GM12878 (cell line): ENCODE measurements around the gene ANKRD33. TPM values are rescaled to one million over a fixed set of nuclear protein-coding genes. Genes with fewer than 3 reads are reported as not detected.

Source experiments
- ATAC-seq: fragments of 200-7000 bp; cut with Tn5 transposase; 3 replicates; pipeline ENCODE4 v1.9.1; 2020; ENCODE audit warnings: mild to moderate bottlenecking, moderate library complexity
- BruUV-seq: library from RNA; stranded (reverse); fragments of 400-500 nt; replicated peaks from 2 replicates; lab custom pipeline; 2021; lab: Mats Ljungman, UMichigan
- CTCF ChIA-PET: fragments of 300-600 bp; sonication (Branson Sonifier 250); formaldehyde crosslinking; extraction: SDS; loops from one replicate; lab custom pipeline; 2021; ENCODE audit warnings: inconsistent platforms; lab: Yijun Ruan, JAX
- POLR2A ChIA-PET: fragments of 350-600 bp; formaldehyde crosslinking; extraction: SDS; loops from one replicate; lab custom pipeline; 2021; ENCODE audit warnings: inconsistent platforms; lab: Charles Lee
- RAD21 ChIA-PET: fragments of 300-600 bp; sonication (Branson Sonifier 250); formaldehyde crosslinking; loops from one replicate; lab custom pipeline; 2023; ENCODE audit warnings: antibody characterized with exemption; ENCODE audit not compliant: unreplicated experiment; lab: Charles Lee
- SMC1A ChIA-PET: fragments of 300-600 bp; sonication (Branson Sonifier 250); formaldehyde crosslinking; loops from one replicate; lab custom pipeline; 2023; ENCODE audit not compliant: unreplicated experiment, uncharacterized antibody; lab: Charles Lee
- DNase-seq: peaks from one replicate; pipeline ENCODE4 v3.0.0-alpha.2; 2011; ENCODE audit warnings: low read depth, low spot score
- FAIRE-seq: peaks from 3 replicates; lab custom pipeline; 2011; peaks lifted over from hg19 to GRCh38; lab: Jason Lieb, UNC
- H2AFZ ChIP-seq: 2 replicates; pipeline ENCODE4 v1.6.0; 2011; ENCODE audit warnings: low read depth, low read length, control low read depth; ENCODE audit not compliant: control insufficient read depth
- H3K27ac ChIP-seq: 2 replicates; pipeline ENCODE4 v1.5.1; 2011; ENCODE audit warnings: control low read depth; ENCODE audit not compliant: control insufficient read depth, insufficient read depth
- H3K27me3 ChIP-seq, 2 experiments: replicated peaks in 1 of 2; 2 replicates each; pipeline versions ENCODE4 v1.6.0 to v1.6.1; 2011; ENCODE audit warnings: low read length in 1 of 2; ENCODE audit not compliant: control insufficient read depth in 2 of 2, insufficient read depth in 2 of 2
- H3K36me3 ChIP-seq, 2 experiments: 2 replicates each; pipeline ENCODE4 v1.5.1; 2011; ENCODE audit warnings: low read length in 1 of 2; ENCODE audit not compliant: control insufficient read depth in 2 of 2, insufficient read depth in 2 of 2
- H3K4me1 ChIP-seq: 2 replicates; pipeline ENCODE4 v1.6.1; 2011; ENCODE audit warnings: mild to moderate bottlenecking, low read length, moderate library complexity, mixed read lengths; ENCODE audit not compliant: control insufficient read depth, insufficient read depth
- H3K4me2 ChIP-seq: 2 replicates; pipeline ENCODE4 v1.6.0; 2011; ENCODE audit warnings: control low read depth; ENCODE audit not compliant: control insufficient read depth, insufficient read depth
- H3K4me3 ChIP-seq: fragments of 200-600 bp; sonication (generic); 2 replicates; pipeline ENCODE4 v1.5.1; 2016
- H3K79me2 ChIP-seq: 2 replicates; pipeline ENCODE4 v1.6.0; 2011; ENCODE audit warnings: low read length; ENCODE audit not compliant: control insufficient read depth, insufficient read depth
- H3K9ac ChIP-seq: 2 replicates; pipeline ENCODE4 v1.8.0; 2011; ENCODE audit warnings: low read length, control low read depth, mixed read lengths; ENCODE audit not compliant: control insufficient read depth, insufficient read depth
- H3K9me3 ChIP-seq: replicated peaks from 3 replicates; pipeline ENCODE4 v1.5.1; 2011; ENCODE audit warnings: mild to moderate bottlenecking, low read length; ENCODE audit not compliant: control insufficient read depth, insufficient read depth
- H4K20me1 ChIP-seq: 2 replicates; pipeline ENCODE4 v1.6.0; 2011; ENCODE audit not compliant: control insufficient read depth, insufficient read depth
- CHD4 ChIP-seq: fragments of 200-600 bp; sonication (generic); IDR thresholded peaks from 2 replicates; pipeline ENCODE4 v1.6.1; 2016; ENCODE audit warnings: mild to moderate bottlenecking
- E4F1 ChIP-seq: fragments of 450-650 bp; IDR thresholded peaks from 2 replicates; pipeline ENCODE4 v1.6.1; 2018; ENCODE audit warnings: borderline replicate concordance, mild to moderate bottlenecking; ENCODE audit not compliant: partially characterized antibody
- EED ChIP-seq: sonication (generic); IDR thresholded peaks from 2 replicates; pipeline ENCODE4 v1.6.1; 2016; ENCODE audit warnings: antibody characterized with exemption, low read depth
- EGR1 ChIP-seq, 2 experiments: IDR thresholded peaks; 1 replicate in 1 of 2; 2 replicates in 1 of 2; pipeline ENCODE4 v1.6.1; 2011 to 2012; ENCODE audit warnings: low read depth in 2 of 2, low read length in 2 of 2, borderline replicate concordance in 1 of 2, mild to moderate bottlenecking in 1 of 2, moderate library complexity in 1 of 2
- GATAD2B ChIP-seq: fragments of 450-650 bp; conservative IDR thresholded peaks from 2 replicates; pipeline ENCODE4 v1.6.1; 2017; ENCODE audit warnings: low read depth, mild to moderate bottlenecking, moderate library complexity
- HDAC2 ChIP-seq: fragments of 200-600 bp; sonication (generic); IDR thresholded peaks from 2 replicates; pipeline ENCODE4 v1.6.1; 2017
- HDGF ChIP-seq: fragments of 450-650 bp; IDR thresholded peaks from 2 replicates; pipeline ENCODE4 v1.6.1; 2016; ENCODE audit warnings: antibody characterized with exemption
- IRF4 ChIP-seq: IDR thresholded peaks from 2 replicates; pipeline ENCODE4 v1.6.1; 2011; ENCODE audit warnings: low read depth, low read length
- IRF5 ChIP-seq: fragments of 450-650 bp; IDR thresholded peaks from 2 replicates; pipeline ENCODE4 v1.6.1; 2017; ENCODE audit warnings: borderline replicate concordance
- JUNB ChIP-seq: IDR thresholded peaks from 2 replicates; pipeline ENCODE4 v1.6.1; 2016; ENCODE audit warnings: antibody characterized with exemption, mild to moderate bottlenecking
- KAT2A ChIP-seq: conservative IDR thresholded peaks from 2 replicates; pipeline ENCODE4 v1.6.1; 2011; ENCODE audit warnings: low read depth, low read length; ENCODE audit not compliant: control insufficient read depth
- MAX ChIP-seq: IDR thresholded peaks from 2 replicates; pipeline ENCODE4 v1.6.1; 2012; ENCODE audit warnings: low read depth, low read length, improper control_type of control experiment
- MTA3 ChIP-seq: IDR thresholded peaks from 2 replicates; pipeline ENCODE4 v1.6.1; 2012; ENCODE audit warnings: low read length, inconsistent platforms, borderline replicate concordance
- SIN3A ChIP-seq: IDR thresholded peaks from 2 replicates; pipeline ENCODE4 v1.6.1; 2012; ENCODE audit warnings: low read depth, low read length, improper control_type of control experiment
- SMC3 ChIP-seq: IDR thresholded peaks from 2 replicates; pipeline ENCODE4 v1.6.1; 2011; ENCODE audit warnings: low read length, improper control_type of control experiment, borderline replicate concordance
- YBX1 ChIP-seq: fragments of 450-650 bp; IDR thresholded peaks from 2 replicates; pipeline ENCODE4 v1.6.1; 2016; ENCODE audit warnings: antibody characterized with exemption
- ZBTB11 ChIP-seq: fragments of 450-650 bp; formaldehyde crosslinking; IDR thresholded peaks from 2 replicates; pipeline ENCODE4 v1.5.0; 2022; ENCODE audit warnings: mild to moderate bottlenecking, missing genetic modification characterization
- ZNF274 ChIP-seq: IDR thresholded peaks from one replicate; pipeline ENCODE4 v1.8.0; 2011; ENCODE audit not compliant: insufficient read length, insufficient read depth
- WGBS: methylation state at CpG from one replicate; pipeline ENCODE4 v1.1.6; 2016; ENCODE audit warnings: low lambda C conversion rate; ENCODE audit not compliant: insufficient replicate concordance, insufficient coverage; ENCODE audit errors: missing lambda C conversion rate; 5-methylcytosine and 5-hydroxymethylcytosine counted together
- in situ Hi-C: fragments of 300-500 bp; cut with MboI; formaldehyde crosslinking; loops from 9 replicates; pipeline ENCODE4 v1.14.3; 2018; ENCODE audit warnings: mixed read lengths
- intact Hi-C: fragments of 100-400 bp; cut with micrococcal nuclease; formaldehyde crosslinking; loops from one replicate; pipeline ENCODE4 v1.14.2; 2022; ENCODE audit not compliant: unreplicated experiment
- polyA plus RNA-seq, 11 experiments: library from polyadenylated mRNA; depleted of rRNA in 4 of 11; unstranded in 6 of 11; stranded (reverse) in 5 of 11; fragments of >200 nt; fragmentation: Nextera tagmentation in 4 of 11; fragmentation: Illumina TruSeq in 1 of 11; extraction: Ambion mirVana in 4 of 11; extraction: Trizol in 1 of 11; gene quantifications; 1 replicate in 1 of 11; 2 replicates in 10 of 11; pipeline versions ENCODE4 v1.2.1 to v1.2.3, GENCODE V29; 2011 to 2016; ENCODE audit warnings: inconsistent platforms in 2 of 11, missing spikeins in 2 of 11, low read depth in 1 of 11
- total RNA-seq, 4 experiments: library from RNA; depleted of rRNA in 3 of 4; stranded (reverse); fragments of >200 nt in 3 of 4; fragmentation: Illumina TruSeq in 1 of 4; extraction: Trizol in 1 of 4; gene quantifications; 2 replicates each; pipeline versions ENCODE4 v1.2.1 to v1.2.3, GENCODE V29; 2013 to 2021

Gene ANKRD33
- total and polyA plus RNA-seq, 10 of the 15 experiments (the other 5 are each of a cell fraction or from before 2014, with no cell fraction given) = not detected

GRCh38 chr12:51844854-51845253, 43.0 kb upstream of the ANKRD33 start:
- Histone ChIP-seq H3K36me3 (no peaks in the 10 kb centered on the region), H3K9ac (no peak overlapping the region), H3K4me3 (no peak overlapping the region), H3K4me2 (no peak overlapping the region), H3K4me1 (no peaks in the 10 kb centered on the region), H3K79me2 (no peaks in the 10 kb centered on the region), H3K9me3 (no peaks in the 10 kb centered on the region), H3K27ac (no peak overlapping the region), H3K27me3 (peaks cover 2 to 13% of the 10 kb centered on the region in 2 experiments; a peak in 2 of 4 replicates), H2AFZ (no peak overlapping the region), H4K20me1 (no peaks in the 10 kb centered on the region; the same call in 1 of the 2 replicates)
- in situ Hi-C loops = no loop called here
- no peak for DNase-seq
- intact Hi-C loops = no loop called here
- ChIA-PET SMC1A (no interaction called here), CTCF (no interaction called here), RAD21 (no interaction called here), POLR2A (no interaction called here)
- no peak for ATAC-seq
- BruUV-seq = no TSS peak
- no peak for FAIRE-seq
- 30% methylated on average over 4 of the region's 4 CpGs for WGBS
- no peak for TF ChIP-seq E4F1
- TF ChIP-seq MTA3 = no peak
- no peak for TF ChIP-seq SIN3A
- TF ChIP-seq ZBTB11 (CRISPR knock-in tag) = no peak
- no peak for TF ChIP-seq IRF5
- TF ChIP-seq JUNB = no peak
- TF ChIP-seq SMC3 = no peak
- TF ChIP-seq IRF4 = no peak
- TF ChIP-seq EGR1 (IDR thresholded peaks at IDR 0.05; ENCODE audit: borderline replicate concordance in 1 of 2, low read depth in 2 of 2, low read length in 2 of 2) = no peak
- no peak for TF ChIP-seq GATAD2B
- TF ChIP-seq HDGF = no peak
- no peak for TF ChIP-seq YBX1
- no peak for TF ChIP-seq ZNF274
- TF ChIP-seq MAX = no peak
- TF ChIP-seq CHD4 = no peak
- TF ChIP-seq HDAC2 = no peak
- TF ChIP-seq KAT2A = no peak
- no peak for TF ChIP-seq EED
